ENCODE data around the gene DNAJC18.

Gene DNAJC18

DNA sequence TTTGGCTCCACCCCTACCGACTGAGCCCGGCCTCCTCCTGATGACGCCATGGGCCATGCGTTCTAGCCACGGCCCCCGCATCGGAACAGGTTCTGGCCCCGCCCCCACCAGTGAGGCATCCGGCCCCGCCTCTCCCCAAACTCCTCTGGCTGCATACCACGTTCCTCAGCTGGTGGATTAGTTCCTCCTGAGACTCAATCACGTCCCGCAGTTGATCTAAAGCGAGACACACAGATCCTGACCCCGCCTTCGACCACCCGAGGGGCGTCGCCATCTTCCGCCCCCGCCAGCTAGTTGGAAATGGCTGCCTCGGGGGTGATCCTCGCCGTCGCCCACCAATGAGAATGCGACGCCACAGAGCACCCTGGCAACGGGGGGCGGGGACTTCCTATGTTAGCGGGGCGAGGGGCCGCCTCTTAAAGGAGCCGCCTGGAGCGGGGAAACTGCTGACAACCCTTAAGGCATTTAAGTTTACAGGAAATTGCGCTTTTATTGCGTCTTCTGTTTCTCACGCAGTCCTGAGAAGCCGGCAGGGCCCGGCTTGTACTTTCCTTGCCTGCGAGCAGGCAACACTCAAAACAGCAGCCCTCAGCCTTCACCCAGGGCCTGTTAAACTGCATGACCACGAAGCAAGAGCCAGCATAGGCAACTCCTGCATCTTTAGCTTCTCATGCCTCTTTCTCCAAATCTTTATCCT is 35.4 kb downstream of the DNAJC18 start, which contains the start of gene SPATA24:
TSS of gene SPATA24 (minus strand) at position 303 of the 697 bp plus-strand sequence. CDS start at position 274, 29 bp downstream.
- peak; percentile 89 to 96 for DNase-seq (ENCODE audit: low read depth in 2 of 2)

GRCh38 chr5:139403418-139403786 is 35.9 kb downstream of the DNAJC18 start:
- DNase-seq (ENCODE audit: low read depth in 2 of 2), result no peak

DNA sequence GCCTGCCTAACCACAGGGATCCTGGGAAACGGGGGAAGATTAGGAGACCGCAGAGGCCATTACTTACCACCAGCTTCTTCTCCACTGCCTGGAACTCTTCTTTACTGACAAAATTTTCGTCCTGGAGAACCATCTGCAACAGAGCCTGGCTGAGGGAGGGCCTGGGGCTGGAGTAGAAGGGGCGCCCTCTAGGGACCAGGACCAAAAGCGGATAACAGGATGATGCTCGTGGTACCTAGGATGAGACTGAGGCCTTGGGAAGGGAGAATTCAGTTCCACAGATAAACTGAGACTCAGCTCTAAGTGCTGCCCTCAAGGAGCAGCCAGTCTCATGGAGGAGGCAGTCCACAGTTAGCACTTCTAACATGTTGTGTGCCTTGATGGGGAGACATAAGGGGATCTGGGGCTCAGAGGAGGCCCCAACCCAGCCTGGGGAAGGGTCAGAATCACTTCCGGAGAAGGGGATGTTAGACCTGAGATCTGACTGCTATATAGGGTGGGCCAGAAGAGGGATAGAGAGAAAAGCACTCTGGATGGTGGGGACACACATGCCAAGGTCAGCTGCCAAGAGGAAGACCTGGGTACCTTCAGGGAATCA is 36.7 kb downstream of the DNAJC18 start:
- DNase-seq (ENCODE audit: low read depth in 2 of 2), result no peak

DNA sequence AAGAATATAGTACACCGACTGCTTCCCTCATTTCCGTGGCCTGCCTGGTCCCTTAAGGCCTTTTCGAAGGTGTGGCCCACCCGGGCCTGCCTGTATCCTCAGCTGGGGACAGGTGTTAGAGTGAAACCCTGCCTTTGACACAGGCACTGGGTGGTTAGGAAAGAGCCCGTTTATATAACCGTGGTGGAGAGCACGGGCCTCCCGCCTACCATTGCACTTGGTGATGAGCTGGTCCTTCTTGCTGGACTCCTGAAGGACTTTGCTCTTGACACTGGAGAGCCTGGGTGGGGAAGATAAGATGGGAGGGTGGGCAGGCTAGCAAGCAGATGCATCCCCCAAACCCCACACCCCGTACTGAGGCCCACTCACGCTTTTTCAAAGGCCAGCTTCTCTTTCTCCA is 37.8 kb downstream of the DNAJC18 start:
- DNase-seq (ENCODE audit: low read depth in 2 of 2), result no peak

GRCh38 chr5:139399501-139400121 is 39.7 kb downstream of the DNAJC18 start:
- no peak for DNase-seq (ENCODE audit: low read depth in 2 of 2)

GRCh38 chr5:139397921-139398320 is 41.4 kb downstream of the DNAJC18 start:
- no peak for DNase-seq (ENCODE audit: low read depth in 2 of 2)

- no peak for DNase-seq (ENCODE audit: low read depth in 2 of 2)
These were observed 42.6 kb downstream of the DNAJC18 start for GRCh38 chr5:139396691-139397090.

DNA sequence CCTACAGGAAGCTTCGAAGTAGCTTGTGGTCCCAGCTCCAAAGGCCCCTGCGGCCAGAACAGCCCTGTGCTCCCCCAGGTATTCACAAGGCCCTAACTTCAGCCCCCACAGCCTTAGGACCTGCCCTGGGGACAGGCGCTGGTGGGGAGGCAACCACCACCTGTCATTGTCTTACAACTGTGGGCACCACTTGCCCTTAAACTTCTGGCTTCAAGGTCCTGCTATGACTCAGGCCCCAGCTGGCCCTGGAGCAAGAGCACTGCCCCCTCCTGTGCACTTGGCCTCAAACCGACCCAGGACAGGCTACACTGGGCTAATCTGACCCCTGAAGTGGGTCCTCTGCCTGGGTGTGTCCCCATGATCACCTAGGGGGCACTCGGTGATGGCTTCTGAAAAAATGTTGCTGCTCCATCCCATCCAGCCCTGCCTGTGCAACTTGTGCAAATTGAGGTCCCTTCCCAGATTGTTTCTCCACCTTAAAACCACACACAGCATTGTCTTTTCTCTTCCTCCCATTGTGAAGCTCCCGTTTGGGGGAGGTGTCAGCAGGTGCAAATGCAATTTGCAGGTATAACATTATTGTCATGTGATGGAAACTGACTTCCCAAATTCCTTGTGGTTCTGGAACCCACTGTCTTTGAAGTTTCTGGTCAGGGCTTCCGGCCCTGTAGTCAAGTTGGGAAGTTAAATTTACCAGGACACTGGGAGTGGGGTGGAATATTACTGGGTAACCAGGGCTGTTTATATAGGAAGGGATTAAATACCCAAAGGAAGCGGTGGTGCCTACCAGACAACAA is 43.3 kb downstream of the DNAJC18 start:
- no peak for DNase-seq (ENCODE audit: low read depth in 2 of 2)

DNA sequence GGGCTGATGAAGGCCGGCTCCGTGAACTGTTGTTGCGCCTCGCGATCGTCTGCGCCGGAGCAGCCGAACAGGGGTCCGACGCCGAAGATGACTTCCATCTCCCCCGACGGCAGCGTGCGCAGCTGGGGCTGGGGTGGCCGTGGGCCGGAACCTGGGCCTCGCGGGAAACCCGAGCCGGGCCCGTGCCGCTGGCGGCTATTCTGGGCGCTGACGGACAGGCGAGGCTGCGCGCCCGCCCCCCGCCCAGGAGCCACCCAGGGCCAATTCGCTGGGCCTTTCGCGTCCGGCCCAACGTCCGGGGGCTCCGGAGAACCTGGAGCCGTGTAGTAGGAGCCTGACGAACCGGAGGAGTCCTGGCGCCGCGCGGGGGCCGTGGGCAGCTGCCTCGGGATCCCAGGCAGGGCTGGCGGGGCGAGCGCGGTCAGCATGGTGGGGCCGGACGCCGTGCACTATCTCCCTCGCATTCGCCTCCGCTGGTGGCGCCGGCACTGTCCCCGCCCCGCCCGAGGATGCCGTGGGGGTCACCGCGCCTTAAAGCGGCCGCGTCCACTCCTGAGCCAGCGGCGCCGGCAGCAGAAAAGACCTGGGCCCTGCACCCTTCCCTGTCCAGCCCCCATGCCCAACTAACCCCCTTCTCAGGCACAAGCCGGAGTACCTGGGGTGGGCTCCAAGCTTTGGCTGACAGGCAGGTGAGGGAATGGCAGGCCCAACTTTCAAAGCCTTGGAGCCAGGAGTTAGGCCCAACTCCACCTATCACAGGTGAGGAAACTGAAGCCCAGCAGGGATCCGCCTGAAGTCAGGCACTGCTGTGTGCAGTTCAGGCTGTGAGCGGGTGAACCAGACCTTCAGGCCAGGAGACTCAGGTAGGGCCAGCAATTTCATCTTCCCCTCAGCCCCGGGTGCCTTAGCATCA is 44.4 kb downstream of the DNAJC18 start, which contains the start of gene PROB1:
TSS of gene PROB1 (minus strand) at position 451 of the 913 bp plus-strand sequence. CDS start at position 428, 23 bp downstream.
- no peak for DNase-seq (ENCODE audit: low read depth in 2 of 2)

DNA sequence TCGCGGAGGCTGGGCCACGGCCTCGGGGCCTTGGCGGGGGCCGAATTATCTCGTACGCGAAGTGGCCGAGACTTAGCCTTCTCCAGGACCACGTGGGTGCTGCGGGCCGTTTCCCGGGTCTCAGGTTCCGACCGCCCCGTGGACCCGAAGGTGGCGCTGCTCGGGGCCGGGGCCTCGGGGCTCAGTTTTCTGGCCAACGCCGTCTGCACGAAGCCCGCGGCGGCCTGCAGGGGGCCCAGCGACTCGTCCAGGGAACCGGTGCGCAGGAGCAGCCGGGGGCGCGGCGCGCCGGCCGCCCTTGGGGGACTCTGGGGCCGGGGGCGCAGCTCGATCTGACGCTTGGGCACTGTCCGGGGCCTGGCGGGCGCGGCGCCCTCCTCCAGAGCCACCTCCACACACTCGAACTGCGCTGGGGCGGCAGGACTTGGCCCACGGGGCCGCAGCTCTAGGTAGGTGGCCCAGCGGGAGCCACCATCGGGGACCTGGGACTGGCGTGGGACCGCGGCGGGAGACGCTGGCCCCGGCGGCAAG is 45.1 kb downstream of the DNAJC18 start:
- peak in 1 of 2 donors; percentile 27 for DNase-seq (ENCODE audit: low read depth in 2 of 2)

- DNase-seq (ENCODE audit: low read depth in 2 of 2), result no peak
These were observed 45.7 kb downstream of the DNAJC18 start for GRCh38 chr5:139393497-139394122.

GRCh38 chr5:139392678-139393496 is 46.4 kb downstream of the DNAJC18 start:
- DNase-seq (ENCODE audit: low read depth in 2 of 2), result peak; percentile 47 to 59

GRCh38 chr5:139392324-139392677 is 47.0 kb downstream of the DNAJC18 start:
- no peak for DNase-seq (ENCODE audit: low read depth in 2 of 2)

DNA sequence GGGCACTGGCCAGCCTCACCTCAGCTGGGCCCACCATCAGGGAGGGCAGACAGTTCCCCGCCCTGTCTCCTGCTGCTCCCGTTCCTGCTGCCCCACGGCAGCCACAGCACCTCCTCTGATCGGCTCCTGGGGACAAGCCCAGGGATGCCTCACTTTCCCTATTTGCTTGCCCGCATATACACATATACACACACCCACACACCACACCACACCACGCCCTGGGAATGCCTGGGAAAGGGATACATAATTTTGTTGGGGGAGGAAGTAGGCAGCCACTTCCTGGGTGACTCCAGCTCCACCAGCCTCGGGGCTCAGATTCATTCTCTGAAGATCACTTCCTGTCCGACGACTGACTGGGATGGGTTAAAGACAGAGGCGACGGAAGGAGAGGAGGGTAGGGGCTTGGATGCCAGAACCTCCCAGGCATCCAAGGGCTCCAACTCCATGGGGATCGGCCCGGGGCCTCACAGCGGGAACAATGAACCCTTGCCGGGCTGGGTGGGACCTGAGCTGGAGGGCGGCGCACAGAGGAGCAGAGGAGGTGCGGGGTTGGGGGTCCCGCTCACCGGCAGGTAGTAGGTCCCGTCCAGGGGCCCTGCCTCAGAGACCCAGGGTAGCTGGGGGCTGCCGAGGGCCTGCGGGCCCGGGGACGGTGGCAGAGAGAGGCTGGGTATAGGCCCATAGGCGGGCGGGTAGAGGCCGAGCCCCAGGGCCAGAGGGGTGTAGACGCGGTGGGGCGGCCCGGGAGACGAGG is 47.6 kb downstream of the DNAJC18 start:
- no peak for DNase-seq (ENCODE audit: low read depth in 2 of 2)

- no peak for DNase-seq (ENCODE audit: low read depth in 2 of 2)
These were observed 48.4 kb downstream of the DNAJC18 start for GRCh38 chr5:139390639-139391569.

DNA sequence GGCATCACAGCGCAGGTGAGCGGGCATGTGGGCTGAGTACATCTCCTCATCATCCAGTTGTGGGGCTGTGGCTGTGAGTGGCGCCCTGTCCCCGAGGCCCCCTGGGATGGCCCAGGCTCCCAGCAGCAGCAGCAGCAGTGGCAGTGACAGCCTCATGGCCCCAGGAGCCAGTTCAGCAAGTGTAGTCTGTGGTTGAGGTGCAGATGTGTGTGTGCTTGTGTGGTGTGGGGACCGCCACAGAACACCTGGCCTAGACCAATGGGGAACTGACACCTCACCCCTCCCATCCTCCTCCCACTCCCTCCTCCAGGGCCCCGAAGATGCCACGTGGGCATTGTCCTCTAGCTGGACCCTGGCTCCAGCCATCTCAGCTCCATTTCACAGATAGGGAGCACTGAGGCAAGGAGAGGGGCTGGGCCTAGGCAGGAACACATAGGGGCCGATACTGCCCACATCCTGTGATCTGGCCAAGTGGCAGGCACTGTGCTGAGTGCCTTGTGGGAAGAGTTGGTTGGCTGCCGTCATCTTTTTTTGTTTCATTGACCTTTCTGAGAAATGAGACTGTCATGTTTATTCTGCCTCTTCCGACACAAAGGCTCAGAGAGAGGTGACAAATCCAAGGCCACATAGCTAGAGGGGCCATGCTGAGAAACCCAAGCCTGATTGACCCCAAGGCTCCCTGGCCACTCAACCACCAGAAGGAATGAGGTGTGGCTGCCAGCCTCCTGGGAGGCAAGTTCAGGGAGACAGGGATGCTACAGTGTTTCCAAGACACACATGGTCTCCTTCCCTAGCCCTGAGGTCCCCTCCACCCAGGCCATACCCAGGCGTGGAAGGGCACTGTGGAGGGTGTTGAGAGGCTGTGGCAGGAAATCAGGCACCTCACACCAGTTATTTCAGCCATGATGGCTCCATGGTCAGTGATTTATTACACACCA is 49.4 kb downstream of the DNAJC18 start, which contains the start of gene MZB1:
TSS of gene MZB1 (minus strand) at position 213 of the 938 bp plus-strand sequence. CDS start at position 156, 57 bp downstream.
- peak in 1 of 2 donors; percentile 24 for DNase-seq (ENCODE audit: low read depth in 2 of 2)

Measured in stimulated activated CD8-positive, alpha-beta memory T cell treated with anti-CD3 and anti-CD28 coated beads, Interleukin-7, amount 100 ng/mL, for 1 hour (primary cell).